Heart right ventricle (tissue), 16 donors: Measurements from ENCODE around the gene WDHD1. TPM values are rescaled to one million over a fixed set of nuclear protein-coding genes. Genes with fewer than 3 reads are reported as not detected.
"Not testable (repeated sequence)": the region's sequence is repeated elsewhere in the genome, so short reads cannot be mapped to it uniquely, and the experiment has no call there.

Experiments used
- ATAC-seq, 8 donors: fragments of 200-7000 bp; cut with Tn5 transposase; one replicate each; pipeline ENCODE4 v1.9.1; 2020; ENCODE audit warnings: mild to moderate bottlenecking in 8 of 8, moderate library complexity in 8 of 8, moderate number of reproducible peaks in 1 of 8
- DNase-seq, 2 donors: peaks; one replicate each; pipeline ENCODE4 v3.0.0-alpha.2; 2020
- H3K27ac ChIP-seq, 10 donors: fragments of 200-600 bp; sonication (generic) in 2 of 10; one replicate each; pipeline versions ENCODE4 v1.5.0 to v1.8.0; 2020 to 2022; ENCODE audit warnings: mild to moderate bottlenecking in 3 of 10
- H3K27me3 ChIP-seq, 7 donors: fragments of 200-600 bp; one replicate each; pipeline ENCODE4 v1.8.0; 2021 to 2022; ENCODE audit warnings: mild to moderate bottlenecking in 2 of 7
- H3K36me3 ChIP-seq, 9 donors: fragments of 200-600 bp; sonication (generic) in 1 of 9; one replicate each; pipeline versions ENCODE4 v1.5.0 to v1.8.0; 2020 to 2022; ENCODE audit warnings: mild to moderate bottlenecking in 2 of 9
- H3K4me1 ChIP-seq, 9 donors: fragments of 200-600 bp; sonication (generic) in 1 of 9; one replicate each; pipeline versions ENCODE4 v1.5.0 to v1.8.0; 2020 to 2022; ENCODE audit warnings: mild to moderate bottlenecking in 4 of 9
- H3K4me3 ChIP-seq, 10 donors: fragments of 200-600 bp; sonication (generic) in 2 of 10; one replicate each; pipeline versions ENCODE4 v1.5.0 to v1.8.0; 2020 to 2022; ENCODE audit warnings: mild to moderate bottlenecking in 7 of 10, moderate library complexity in 2 of 10
- H3K9me3 ChIP-seq, 11 donors: fragments of 200-600 bp in 10 of 11; sonication (generic) in 2 of 11; one replicate each; pipeline versions ENCODE4 v1.5.0 to v1.8.0; 2013 to 2022; ENCODE audit warnings: mild to moderate bottlenecking in 2 of 11, control low read depth in 1 of 11, moderate library complexity in 1 of 11
- WGBS, 2 donors: extraction: QIAGEN DNeasy Blood & Tissue Kit; methylation state at CpG; one replicate each; pipeline ENCODE4 v1.1.7; 2013; ENCODE audit warnings: inconsistent platforms in 1 of 2; 5-methylcytosine and 5-hydroxymethylcytosine counted together
- intact Hi-C, 10 donors: fragments of 100-400 bp; cut with DNase I; formaldehyde crosslinking; loops; one replicate each; pipeline versions ENCODE4 v1.11.1 to v1.14.2; 2022
- polyA plus RNA-seq, 2 donors: library from polyadenylated mRNA; stranded (reverse); fragments of 200-250 nt; gene quantifications; one replicate each; pipeline ENCODE4 v1.2.3, GENCODE V29; 2013
- total RNA-seq, 10 donors: library from RNA; stranded (reverse); fragmentation: NEBNext Ultra II Directional in 3 of 10; extraction: Animal tissue kit (Norgen Biotek cat#: 25700) in 3 of 10; gene quantifications; one replicate each; pipeline versions ENCODE4 v1.2.1 to v1.2.4, GENCODE V29; 2021 to 2023
- TF ChIP-seq, protein P1 (sequence below), 9 donors: fragments of 200-600 bp; sonication (generic) in 2 of 9; IDR thresholded peaks; one replicate each; pipeline versions ENCODE4 v1.5.0 to v1.8.0; 2021 to 2022; ENCODE audit warnings: antibody characterized with exemption in 9 of 9, mild to moderate bottlenecking in 5 of 9, moderate library complexity in 1 of 9
- donor health status: Arrhythmogenic right ventricular cardiomyopathy.
- donor health status: ischemic (EF 13 %, LVEDD 7.1; RV severe dilation, severe dysfunction).
- donor health status: healthy with polysubstance abuse.
- donor health status: DM: no; HTN: yes; CAD: no.
- donor health status: DM: no; HTN: no; CAD: no.
- donor health status: ischemic (EF 25% LVEDD 6.9; RV normal size, moderate dysfunction).
- donor health status: ischemic (EF 25% LVEDD 5.7; RV mildly dilated, moderate dysfunction).
- donor health status: healthy.
- donor health status: DM: yes; HTN: yes; CAD: no.
- donor health status: Ischemic cardiomyopathy.
- donor health status: ischemic (EF 35%, LVEDD 5.7; RV mildly dilated, moderate dysfunction).
- donor health status: nonischemic (EF 11% LVEDD 7.7; RV severe dilation, severe dysfunction).
- donor health status: DM: yes; HTN: yes; CAD: no.
- donor health status: PGD.
- donor health status: ischemic (EF 29% LVEDD 5.4; RV normal size, mild dysfunction).
- donor health status: nonischemic (EF 23%, LVEDD 6.1; RV moderate dilation, normal function).

The WDHD1 gene
- total and polyA plus RNA-seq, 12 donors: 0.59 to 2.7 (median 1.9) TPM

DNA sequence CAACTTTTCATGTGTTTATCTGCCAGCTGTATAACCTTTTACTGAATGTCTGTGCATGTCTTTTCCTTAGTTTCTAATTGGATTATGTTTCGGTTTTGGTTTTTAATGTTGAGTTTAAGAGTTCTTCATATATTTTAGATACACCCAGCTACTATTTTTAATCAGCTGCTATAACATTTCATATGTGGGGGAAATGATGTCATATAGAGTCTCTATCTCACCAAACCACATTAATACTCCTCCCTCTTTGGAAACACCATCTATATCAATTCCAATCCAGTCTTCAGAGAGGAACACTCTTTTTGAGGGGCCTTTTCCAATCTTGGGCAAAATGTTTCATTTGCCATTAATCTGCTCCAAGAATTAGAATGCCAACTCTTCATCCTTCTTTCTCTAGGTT, 95.8 kb downstream of the WDHD1 start:
- WGBS, 2 donors: 97 to 98% methylated on average over 1 of the region's 1 CpG
- intact Hi-C loops: no loop called here
- Histone ChIP-seq H3K9me3 (no peaks in the 10 kb centered on the region), H3K4me1 (no peaks in the 10 kb centered on the region), H3K36me3 (no peaks in the 10 kb centered on the region), H3K27me3 (peaks cover 0 to 3% (median 0%) of the 10 kb centered on the region in 7 donors), H3K4me3 (no peak overlapping the region), H3K27ac (no peak overlapping the region)
- no peak for DNase-seq
- TF ChIP-seq, protein P1, sequence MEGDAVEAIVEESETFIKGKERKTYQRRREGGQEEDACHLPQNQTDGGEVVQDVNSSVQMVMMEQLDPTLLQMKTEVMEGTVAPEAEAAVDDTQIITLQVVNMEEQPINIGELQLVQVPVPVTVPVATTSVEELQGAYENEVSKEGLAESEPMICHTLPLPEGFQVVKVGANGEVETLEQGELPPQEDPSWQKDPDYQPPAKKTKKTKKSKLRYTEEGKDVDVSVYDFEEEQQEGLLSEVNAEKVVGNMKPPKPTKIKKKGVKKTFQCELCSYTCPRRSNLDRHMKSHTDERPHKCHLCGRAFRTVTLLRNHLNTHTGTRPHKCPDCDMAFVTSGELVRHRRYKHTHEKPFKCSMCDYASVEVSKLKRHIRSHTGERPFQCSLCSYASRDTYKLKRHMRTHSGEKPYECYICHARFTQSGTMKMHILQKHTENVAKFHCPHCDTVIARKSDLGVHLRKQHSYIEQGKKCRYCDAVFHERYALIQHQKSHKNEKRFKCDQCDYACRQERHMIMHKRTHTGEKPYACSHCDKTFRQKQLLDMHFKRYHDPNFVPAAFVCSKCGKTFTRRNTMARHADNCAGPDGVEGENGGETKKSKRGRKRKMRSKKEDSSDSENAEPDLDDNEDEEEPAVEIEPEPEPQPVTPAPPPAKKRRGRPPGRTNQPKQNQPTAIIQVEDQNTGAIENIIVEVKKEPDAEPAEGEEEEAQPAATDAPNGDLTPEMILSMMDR (IDR thresholded peaks at IDR 0.05): no peak
- no peak for ATAC-seq

DNA sequence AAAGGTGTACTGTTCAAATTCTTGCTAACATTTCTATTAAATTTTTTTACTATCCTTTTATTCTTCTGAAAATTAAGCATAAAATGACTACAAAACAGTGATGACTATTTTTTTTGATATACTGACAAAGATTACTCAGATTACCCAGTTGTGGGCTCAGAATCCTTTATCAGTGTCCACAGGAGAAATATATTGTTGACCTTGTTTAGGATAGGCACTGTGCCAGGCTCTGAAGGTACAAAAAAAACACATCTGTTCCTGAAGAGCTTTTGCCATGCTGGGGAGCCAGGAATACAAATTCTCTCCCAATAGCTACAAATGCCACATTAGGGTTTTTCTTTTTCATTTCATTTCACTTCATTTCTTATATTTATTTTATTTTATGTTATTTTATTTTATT, 97.3 kb downstream of the WDHD1 start:
- no peak for ATAC-seq

DNA sequence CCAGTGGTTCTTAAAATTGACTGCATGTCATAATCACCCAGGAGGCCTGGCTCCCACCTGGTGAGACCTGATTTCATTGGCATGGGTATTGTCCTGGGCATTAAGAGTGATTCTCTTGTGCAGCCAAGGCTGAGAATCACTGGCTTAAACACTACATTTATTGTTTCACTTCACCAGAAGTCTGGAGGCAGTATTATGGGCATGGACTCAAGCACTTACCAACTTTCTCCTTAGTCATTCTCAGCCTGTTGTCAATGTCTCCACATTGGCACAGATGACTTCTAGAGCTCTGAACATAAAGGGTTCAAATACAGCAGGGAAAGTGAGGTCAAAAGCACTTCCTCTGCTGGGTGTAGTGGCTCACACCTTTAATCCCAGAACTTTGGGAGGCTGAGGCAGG, 98.7 kb downstream of the WDHD1 start:
- Histone ChIP-seq H3K4me1 (no peaks in the 10 kb centered on the region), H3K36me3 (no peaks in the 10 kb centered on the region), H3K27me3 (peaks cover 0 to 12% (median 0%) of the 10 kb centered on the region in 7 donors), H3K27ac (no peak overlapping the region), H3K9me3 (no peaks in the 10 kb centered on the region), H3K4me3 (no peak overlapping the region)
- intact Hi-C loops: no loop called here
- no peak for ATAC-seq
- TF ChIP-seq, protein P1 (IDR thresholded peaks at IDR 0.05): no peak
- no peak for DNase-seq

More for the DNA sequence above, 97.3 kb downstream of the WDHD1 start:
- Histone ChIP-seq H3K36me3 (no peaks in the 10 kb centered on the region), H3K27ac (no peak overlapping the region), H3K9me3 (no peaks in the 10 kb centered on the region), H3K4me1 (no peaks in the 10 kb centered on the region), H3K27me3 (peaks cover 0 to 5% (median 0%) of the 10 kb centered on the region in 7 donors), H3K4me3 (no peak overlapping the region)
- TF ChIP-seq, protein P1 (IDR thresholded peaks at IDR 0.05): no peak
- DNase-seq: no peak
- intact Hi-C loops: no loop called here

DNA sequence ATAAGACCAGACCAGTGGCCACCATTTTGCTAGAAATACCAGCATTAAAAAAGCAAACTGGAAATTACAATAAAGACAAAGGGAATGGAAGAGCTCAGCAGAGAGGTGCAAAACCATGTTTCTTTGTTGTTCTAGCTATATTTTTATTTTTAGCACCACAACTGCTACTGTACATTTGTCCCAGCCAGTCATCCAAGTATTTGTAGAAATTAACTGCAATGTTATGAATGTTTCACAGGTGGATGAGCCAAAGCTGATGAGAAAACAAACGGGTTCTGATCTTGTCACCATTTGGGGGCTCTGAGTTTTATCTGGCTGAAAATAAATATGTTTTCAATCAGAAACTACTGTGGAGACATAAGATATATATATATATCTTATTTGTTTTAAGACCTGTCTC, 99.3 kb downstream of the WDHD1 start:
- TF ChIP-seq, protein P1 (IDR thresholded peaks at IDR 0.05): no peak
- ATAC-seq: no peak
- intact Hi-C loops: no loop called here
- WGBS, 2 donors: 77 to 88% methylated on average over 1 of the region's 1 CpG
- DNase-seq: no peak
- Histone ChIP-seq H3K27ac (no peak overlapping the region), H3K27me3 (peaks cover 0 to 12% (median 0%) of the 10 kb centered on the region in 7 donors), H3K9me3 (no peaks in the 10 kb centered on the region), H3K4me1 (no peaks in the 10 kb centered on the region), H3K4me3 (no peak overlapping the region), H3K36me3 (no peaks in the 10 kb centered on the region)

DNA sequence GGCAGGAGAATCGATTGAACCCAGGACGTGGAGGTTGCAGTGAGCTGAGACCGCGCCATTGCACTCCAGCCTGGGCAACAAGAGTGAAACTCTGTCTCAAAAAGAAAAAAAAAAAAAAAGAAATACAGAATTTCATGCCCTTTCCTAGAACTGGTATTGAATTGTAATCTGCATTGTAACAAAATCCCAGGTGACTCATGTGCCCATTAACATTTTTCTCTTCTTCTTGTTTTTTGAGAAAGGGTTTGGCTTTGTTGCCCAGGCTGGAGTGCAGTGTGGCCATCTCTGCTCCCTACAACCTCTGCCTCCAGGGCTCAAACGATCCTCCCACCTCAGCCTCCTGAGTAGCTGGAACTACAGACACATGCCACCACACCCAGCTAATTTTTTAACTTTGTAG, 100.3 kb downstream of the WDHD1 start:
- DNase-seq, H3K4me1 ChIP-seq, H3K9me3 ChIP-seq, H3K27ac ChIP-seq, H3K36me3 ChIP-seq, intact Hi-C loops, ATAC-seq, H3K4me3 ChIP-seq: not testable (repeated sequence)
- WGBS, 2 donors: 89 to 95% methylated on average over 5 of the region's 5 CpGs
- peaks cover 0 to 12% (median 0%) of the 10 kb centered on the region in 7 donors for H3K27me3 ChIP-seq
